Measurements from ENCODE around the gene UBR1.

Gene UBR1

GRCh38 chr15:43134157-43134635, 28.4 kb upstream of the UBR1 start:
- TF ChIP-seq RAD21 (IDR thresholded peaks at IDR 0.05; ENCODE audit: low read depth) (no peak), CREB1 (IDR thresholded peaks at IDR 0.05; ENCODE audit: low read depth) (no peak), FOXM1 (IDR thresholded peaks at IDR 0.05; ENCODE audit: borderline replicate concordance, low read depth) (no peak), MAX (IDR thresholded peaks at IDR 0.05) (no peak), NFIC (IDR thresholded peaks at IDR 0.05) (no peak), TCF12 (IDR thresholded peaks at IDR 0.05; ENCODE audit: low read depth) (no peak), ZBTB7A (IDR thresholded peaks at IDR 0.05; ENCODE audit: low read depth) (no peak), CEBPB (IDR thresholded peaks at IDR 0.05) (no peak)
- TF ChIP-seq, protein P1, sequence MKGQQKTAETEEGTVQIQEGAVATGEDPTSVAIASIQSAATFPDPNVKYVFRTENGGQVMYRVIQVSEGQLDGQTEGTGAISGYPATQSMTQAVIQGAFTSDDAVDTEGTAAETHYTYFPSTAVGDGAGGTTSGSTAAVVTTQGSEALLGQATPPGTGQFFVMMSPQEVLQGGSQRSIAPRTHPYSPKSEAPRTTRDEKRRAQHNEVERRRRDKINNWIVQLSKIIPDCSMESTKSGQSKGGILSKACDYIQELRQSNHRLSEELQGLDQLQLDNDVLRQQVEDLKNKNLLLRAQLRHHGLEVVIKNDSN (IDR thresholded peaks at IDR 0.05) = no peak

- 0 out of 2 replicates have a peak, but pooled peaks have one; percentile 16 for TF ChIP-seq FOXM1 (IDR thresholded peaks at IDR 0.05; ENCODE audit: borderline replicate concordance, low read depth)
- peak; percentile 16; the same call in 1 of the 2 replicates for TF ChIP-seq TCF12 (IDR thresholded peaks at IDR 0.05; ENCODE audit: low read depth)
- peak; percentile 46; the same call in 1 of the 2 replicates for TF ChIP-seq YY1 (IDR thresholded peaks at IDR 0.05; ENCODE audit: low read depth)
- TF ChIP-seq NFIC (IDR thresholded peaks at IDR 0.05) = no peak
- TF ChIP-seq, protein P1 (IDR thresholded peaks at IDR 0.05) = no peak; the same call in 1 of the 2 replicates
- TF ChIP-seq EGR1 (IDR thresholded peaks at IDR 0.05) = no peak
- no peak for TF ChIP-seq CREB1 (IDR thresholded peaks at IDR 0.05; ENCODE audit: low read depth)
- peak; percentile 58 for TF ChIP-seq TAF1 (IDR thresholded peaks at IDR 0.05; ENCODE audit: low read depth)
- TF ChIP-seq TEAD4 (IDR thresholded peaks at IDR 0.05) = no peak
Observed at GRCh38 chr15:43133430-43134156, 27.8 kb upstream of the UBR1 start, which contains the start of gene TMEM62. TMEM62 (plus strand) TSS chr15:43133586; CDS start chr15:43133803, 217 bp downstream.

- no peak for TF ChIP-seq RAD21 (IDR thresholded peaks at IDR 0.05; ENCODE audit: low read depth)
- 0 out of 2 replicates have a peak, but pooled peaks have one; percentile 4 for TF ChIP-seq TEAD4 (IDR thresholded peaks at IDR 0.05)
- TF ChIP-seq REST (IDR thresholded peaks at IDR 0.05; ENCODE audit: low read depth) = no peak
Observed at GRCh38 chr15:43132830-43133429, 27.1 kb upstream of the UBR1 start.

GRCh38 chr15:43128980-43129335, 23.1 kb upstream of the UBR1 start:
- TF ChIP-seq EGR1 (IDR thresholded peaks at IDR 0.05) (no peak), CEBPB (IDR thresholded peaks at IDR 0.05) (no peak)

- TF ChIP-seq TEAD4 (IDR thresholded peaks at IDR 0.05) (no peak), NFIC (IDR thresholded peaks at IDR 0.05) (peak; percentile 36; the same call in 1 of the 2 replicates)
Observed at GRCh38 chr15:43127752-43128151, 21.9 kb upstream of the UBR1 start.

- TF ChIP-seq RAD21 (IDR thresholded peaks at IDR 0.05; ENCODE audit: low read depth) = no peak
- no peak for TF ChIP-seq REST (IDR thresholded peaks at IDR 0.05; ENCODE audit: low read depth)
- no peak for TF ChIP-seq EGR1 (IDR thresholded peaks at IDR 0.05)
- no peak for TF ChIP-seq ZBTB7A (IDR thresholded peaks at IDR 0.05; ENCODE audit: low read depth)
- no peak for TF ChIP-seq YY1 (IDR thresholded peaks at IDR 0.05; ENCODE audit: low read depth)
- TF ChIP-seq CEBPB (IDR thresholded peaks at IDR 0.05) = no peak
- TF ChIP-seq TEAD4 (IDR thresholded peaks at IDR 0.05) = no peak
Observed at GRCh38 chr15:43126356-43126755, 20.5 kb upstream of the UBR1 start.

DNA sequence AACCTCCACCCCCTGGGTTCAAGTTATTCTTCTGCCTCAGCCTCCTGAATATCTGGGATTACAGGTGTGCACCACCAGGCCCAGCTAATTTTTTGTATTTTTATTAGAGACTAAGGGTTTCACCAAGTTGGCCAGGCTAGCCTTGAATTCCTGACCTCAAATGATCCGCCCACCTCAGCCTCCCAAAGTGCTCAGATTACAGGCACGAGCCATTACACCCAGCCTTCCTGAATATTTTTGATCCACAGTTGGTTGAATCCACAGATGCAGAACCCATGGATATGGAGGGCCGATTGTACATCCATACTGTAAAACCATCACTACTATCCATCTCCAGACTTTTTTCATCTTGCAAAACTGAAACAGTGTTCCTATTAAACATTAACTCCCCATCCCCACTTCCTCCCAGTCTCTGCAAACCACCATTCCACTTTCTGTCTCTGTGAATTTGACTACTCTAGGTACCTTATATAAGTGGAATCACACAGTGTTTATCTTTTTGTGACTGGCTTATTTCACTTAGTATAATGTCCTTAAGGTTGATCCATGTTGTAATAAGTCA, 19.3 kb upstream of the UBR1 start:
- TF ChIP-seq NFIC (IDR thresholded peaks at IDR 0.05) (no peak), REST (IDR thresholded peaks at IDR 0.05; ENCODE audit: low read depth) (no peak), MAX (IDR thresholded peaks at IDR 0.05) (no peak), CEBPB (IDR thresholded peaks at IDR 0.05) (no peak), CREB1 (IDR thresholded peaks at IDR 0.05; ENCODE audit: low read depth) (no peak), TEAD4 (IDR thresholded peaks at IDR 0.05) (no peak), ZBTB7A (IDR thresholded peaks at IDR 0.05; ENCODE audit: low read depth) (no peak), YY1 (IDR thresholded peaks at IDR 0.05; ENCODE audit: low read depth) (no peak)

Data from Ishikawa (cell line).